IPS-18c (cell line): ENCODE results near the gene ARSA.
"Not testable (repeated sequence)": the region's sequence is repeated elsewhere in the genome, so short reads cannot be mapped to it uniquely, and the experiment has no call there.

Experiments
- H3K4me3 ChIP-seq: 2 replicates; pipeline ENCODE4 v1.7.0; 2013; ENCODE audit warnings: low read depth, mild to moderate bottlenecking, low read length, moderate library complexity; ENCODE audit not compliant: insufficient read depth
- H3K9me3 ChIP-seq: one replicate; pipeline ENCODE4 v1.6.1; 2013; ENCODE audit warnings: mild to moderate bottlenecking, low read length, moderate library complexity; ENCODE audit not compliant: control insufficient read depth, insufficient read depth

Gene ARSA

GRCh38 chr22:50610581-50610980 is 17.4 kb downstream of the ARSA start:
- H3K4me3 ChIP-seq, result no peak overlapping the region
- no peaks in the 10 kb centered on the region for H3K9me3 ChIP-seq

- H3K4me3 ChIP-seq, result no peak overlapping the region
- H3K9me3 ChIP-seq, result no peaks in the 10 kb centered on the region
Observed at GRCh38 chr22:50610041-50610451, 17.9 kb downstream of the ARSA start.

DNA sequence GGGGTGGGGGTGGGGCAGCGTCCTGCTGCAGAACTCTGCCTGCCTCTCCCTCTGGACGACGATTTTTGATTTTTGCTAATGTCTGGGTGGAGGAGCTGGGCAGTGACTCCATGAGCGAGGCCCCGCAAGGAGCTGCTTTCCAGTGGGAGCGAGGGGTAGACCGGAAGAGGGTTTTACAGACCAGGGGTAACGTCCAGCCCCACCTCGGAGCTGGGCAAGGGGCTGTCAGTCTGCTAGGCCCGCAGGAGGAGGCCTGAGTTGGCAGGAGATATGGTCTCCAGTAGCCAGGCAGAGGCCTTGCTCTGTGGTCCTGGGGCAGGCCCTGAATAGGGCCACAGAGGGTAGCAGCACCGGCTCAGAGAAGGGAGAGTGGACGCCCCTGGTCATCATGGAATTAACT is 18.4 kb downstream of the ARSA start:
- H3K9me3 ChIP-seq, result no peaks in the 10 kb centered on the region
- no peak overlapping the region for H3K4me3 ChIP-seq

DNA sequence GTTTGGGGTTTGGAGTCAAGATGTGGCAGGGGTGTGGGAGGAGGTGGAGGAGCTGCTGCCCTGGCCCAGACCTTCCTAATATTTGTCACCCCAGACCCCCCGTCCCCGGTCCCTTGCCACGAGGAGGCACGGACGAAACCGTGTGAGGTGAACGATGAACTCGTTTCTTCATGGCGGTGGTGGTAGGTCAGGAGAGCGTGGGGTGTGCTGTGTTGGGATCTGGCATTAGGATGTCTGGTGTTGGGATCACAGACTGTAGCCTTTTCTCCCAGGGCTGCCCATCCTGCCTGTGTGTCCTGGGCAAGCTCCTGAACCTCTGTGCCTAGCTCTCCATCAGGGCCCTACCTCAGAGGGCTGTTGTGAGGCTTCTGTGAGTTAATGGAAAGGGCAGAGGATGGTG is 19.0 kb downstream of the ARSA start:
- Histone ChIP-seq H3K9me3 (no peaks in the 10 kb centered on the region), H3K4me3 (no peak overlapping the region)

DNA sequence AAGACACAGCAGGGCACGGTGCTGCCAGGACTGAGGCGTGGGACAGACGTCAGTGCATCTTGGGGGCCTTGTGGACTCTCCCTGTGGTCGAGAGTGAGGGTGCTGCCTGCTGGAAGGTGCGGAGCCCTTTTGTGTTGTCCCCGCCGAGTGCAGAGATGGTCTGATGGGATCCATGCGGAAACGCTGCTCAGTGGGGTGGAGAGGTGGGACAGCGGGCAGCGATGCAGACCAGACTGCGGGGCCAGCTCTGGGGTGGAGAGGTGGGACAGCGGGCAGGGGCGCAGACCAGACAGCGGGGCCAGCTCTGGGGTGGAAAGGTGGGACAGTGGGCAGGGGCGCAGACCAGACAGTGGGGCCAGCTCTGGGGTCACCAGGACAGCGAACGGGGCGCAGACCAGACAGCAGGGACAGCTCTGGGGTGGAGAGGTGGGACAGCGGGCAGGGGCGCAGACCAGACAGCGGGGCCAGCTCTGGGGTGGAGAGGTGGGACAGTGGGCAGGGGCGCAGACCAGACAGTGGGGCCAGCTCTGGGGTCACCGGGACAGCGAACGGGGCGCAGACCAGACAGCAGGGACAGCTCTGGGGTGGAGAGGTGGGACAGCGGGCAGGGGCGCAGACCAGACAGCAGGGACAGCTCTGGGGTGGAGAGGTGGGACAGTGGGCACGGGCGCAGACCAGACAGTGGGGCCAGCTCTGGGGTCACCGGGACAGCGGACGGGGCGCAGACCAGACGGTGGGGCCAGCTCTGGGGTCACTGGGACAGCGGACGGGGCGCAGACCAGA is 19.7 kb downstream of the ARSA start:
- not testable (repeated sequence) for H3K4me3 ChIP-seq, H3K9me3 ChIP-seq

DNA sequence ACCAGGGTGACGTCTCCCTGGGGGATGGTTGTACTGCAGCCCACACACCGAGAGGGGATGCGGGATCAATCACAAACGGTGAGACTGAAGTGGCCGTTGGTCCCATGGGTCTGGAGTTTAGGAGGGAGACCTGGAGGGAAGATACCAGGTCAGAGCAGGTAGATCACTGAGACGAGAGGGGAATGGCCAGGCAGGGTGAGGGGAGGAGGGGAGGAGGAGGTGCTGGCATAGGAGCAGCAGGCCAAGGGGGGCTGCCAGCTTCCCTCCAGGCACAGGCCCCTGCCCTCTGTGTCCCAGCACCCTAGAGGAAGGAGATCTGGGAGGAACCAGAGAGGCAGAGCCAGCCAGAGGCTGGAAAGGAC is 20.3 kb downstream of the ARSA start:
- Histone ChIP-seq H3K4me3 (no peak overlapping the region), H3K9me3 (no peaks in the 10 kb centered on the region)

DNA sequence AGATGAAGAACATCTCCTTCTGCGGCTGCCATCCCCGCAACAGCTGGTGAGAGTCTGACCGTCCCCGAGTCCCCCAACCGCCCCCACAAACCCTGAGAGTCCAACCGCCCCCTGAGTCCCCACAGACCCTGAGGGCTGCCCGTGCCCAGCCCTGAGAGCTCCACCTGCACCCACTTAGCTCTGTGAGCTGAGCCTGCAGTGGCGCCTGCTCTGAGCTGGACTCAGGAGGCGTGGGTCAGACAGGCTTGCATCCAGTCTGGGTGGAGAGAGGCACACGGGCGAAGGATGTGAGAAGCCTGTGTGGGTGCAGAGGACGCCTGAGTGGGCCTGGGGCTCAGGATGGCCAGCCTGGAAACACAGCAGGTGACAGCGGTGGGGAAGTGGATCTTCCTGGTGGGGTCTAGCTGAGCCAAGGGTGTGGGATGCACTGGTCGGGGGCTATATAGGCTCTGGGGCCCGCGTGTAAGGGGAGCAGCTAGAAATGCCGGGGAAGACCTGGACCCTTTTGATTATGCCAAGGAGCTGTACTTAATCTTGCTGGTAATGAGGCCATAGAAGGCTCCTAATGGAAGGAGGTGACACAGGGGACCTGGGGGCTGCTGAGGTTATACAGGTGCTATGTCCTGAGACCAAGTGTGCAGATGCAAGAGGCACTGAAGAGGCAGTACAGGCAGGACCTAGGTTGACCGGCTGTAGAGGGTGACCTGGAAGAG is 20.9 kb downstream of the ARSA start:
- H3K4me3 ChIP-seq, result no peak overlapping the region
- H3K9me3 ChIP-seq, result no peaks in the 10 kb centered on the region

- Histone ChIP-seq H3K9me3 (no peaks in the 10 kb centered on the region), H3K4me3 (no peak overlapping the region)
Observed at GRCh38 chr22:50606165-50606945, 21.6 kb downstream of the ARSA start.

DNA sequence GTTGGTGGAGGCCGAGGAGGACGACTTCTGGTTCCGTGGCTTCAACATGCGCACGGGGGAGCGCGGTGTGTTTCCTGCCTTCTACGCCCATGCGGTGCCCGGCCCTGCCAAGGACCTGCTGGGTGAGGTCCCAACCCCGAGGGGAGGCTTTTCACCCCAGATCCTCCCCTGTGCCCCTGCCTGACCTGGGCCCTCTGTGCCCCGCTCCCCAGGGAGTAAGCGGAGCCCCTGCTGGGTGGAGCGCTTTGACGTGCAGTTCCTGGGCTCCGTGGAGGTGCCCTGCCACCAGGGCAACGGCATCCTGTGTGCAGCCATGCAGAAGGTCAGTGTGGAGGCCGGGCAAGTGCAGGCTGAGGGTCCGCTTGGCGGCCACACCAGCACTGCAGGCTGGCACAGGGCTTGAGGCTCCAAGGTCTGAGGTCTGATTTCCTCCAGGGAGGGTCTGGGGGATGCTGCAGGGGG is 22.3 kb downstream of the ARSA start:
- Histone ChIP-seq H3K4me3 (no peak overlapping the region), H3K9me3 (no peaks in the 10 kb centered on the region)

DNA sequence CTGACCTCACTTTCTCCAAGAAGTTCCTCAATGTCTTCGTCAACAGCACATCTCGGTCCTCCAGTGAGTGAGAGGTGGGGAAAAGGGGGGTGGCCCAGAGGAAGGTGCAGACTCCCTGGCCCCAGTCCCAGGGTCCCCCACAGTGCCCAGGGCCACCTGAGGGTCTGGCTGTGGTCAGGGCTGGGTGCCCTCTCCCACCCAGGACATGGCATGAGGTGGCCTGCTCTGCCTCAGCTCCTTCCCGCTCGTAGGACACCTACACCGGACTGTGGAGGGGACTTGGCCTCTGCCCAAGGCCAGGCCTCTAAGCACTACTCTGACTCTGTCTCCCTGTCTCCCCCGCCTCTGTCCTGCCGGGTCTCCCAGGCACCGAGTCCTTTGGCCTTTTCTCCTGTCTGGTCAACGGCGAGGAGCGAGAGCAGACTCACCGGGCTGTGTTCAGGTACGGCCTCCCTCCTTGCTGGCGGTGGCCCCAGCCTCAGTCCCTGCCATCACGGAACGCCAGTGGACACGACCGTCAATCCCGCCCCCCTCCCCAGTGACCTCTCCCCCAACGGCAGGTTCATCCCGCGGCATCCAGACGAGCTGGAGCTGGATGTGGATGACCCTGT is 22.8 kb downstream of the ARSA start:
- H3K4me3 ChIP-seq, result no peak overlapping the region

DNA sequence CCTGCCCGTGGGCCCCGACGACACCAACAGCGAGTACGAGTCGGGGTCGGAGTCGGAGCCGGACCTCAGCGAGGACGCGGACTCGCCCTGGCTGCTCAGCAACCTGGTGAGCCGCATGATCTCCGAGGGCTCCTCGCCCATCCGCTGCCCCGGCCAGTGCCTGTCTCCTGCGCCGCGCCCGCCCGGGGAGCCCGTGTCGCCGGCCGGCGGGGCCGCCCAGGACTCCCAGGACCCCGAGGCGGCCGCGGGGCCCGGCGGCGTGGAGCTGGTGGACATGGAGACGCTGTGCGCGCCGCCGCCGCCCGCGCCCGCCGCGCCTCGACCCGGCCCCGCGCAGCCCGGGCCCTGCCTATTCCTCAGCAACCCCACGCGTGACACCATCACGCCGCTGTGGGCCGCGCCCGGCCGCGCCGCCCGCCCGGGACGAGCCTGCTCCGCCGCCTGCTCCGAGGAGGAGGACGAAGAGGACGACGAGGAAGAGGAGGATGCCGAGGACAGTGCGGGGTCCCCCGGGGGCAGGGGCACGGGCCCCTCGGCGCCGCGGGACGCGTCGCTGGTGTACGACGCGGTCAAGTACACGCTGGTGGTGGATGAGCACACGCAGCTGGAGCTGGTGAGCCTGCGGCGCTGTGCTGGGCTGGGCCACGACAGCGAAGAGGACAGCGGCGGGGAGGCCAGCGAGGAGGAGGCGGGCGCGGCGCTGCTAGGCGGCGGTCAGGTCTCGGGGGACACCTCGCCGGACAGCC is 23.5 kb downstream of the ARSA start:
- Histone ChIP-seq H3K9me3 (no peaks in the 10 kb centered on the region), H3K4me3 (no peak overlapping the region)

More for the DNA sequence above, 22.8 kb downstream of the ARSA start:
- no peaks in the 10 kb centered on the region for H3K9me3 ChIP-seq

GRCh38 chr22:50603511-50604255 is 24.3 kb downstream of the ARSA start:
- H3K9me3 ChIP-seq, result no peaks in the 10 kb centered on the region
- no peak overlapping the region for H3K4me3 ChIP-seq

DNA sequence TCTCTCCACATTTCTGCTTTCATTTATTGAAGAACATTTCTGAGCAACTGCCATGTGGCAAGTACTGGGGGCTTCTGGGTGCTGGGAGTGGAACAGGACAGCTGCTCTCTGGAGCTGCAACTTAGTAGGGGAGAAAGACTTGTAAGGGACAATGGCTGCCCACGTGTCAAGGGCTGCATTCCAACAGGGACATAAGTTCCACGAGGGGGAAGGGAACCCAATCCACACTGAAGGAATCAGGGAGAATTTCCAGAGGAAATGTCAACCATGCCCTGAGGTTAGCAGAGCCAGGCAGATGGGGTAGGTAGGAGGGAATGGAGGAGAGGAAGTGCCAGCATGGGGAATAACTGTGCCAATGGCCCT is 25.6 kb downstream of the ARSA start:
- no peaks in the 10 kb centered on the region for H3K9me3 ChIP-seq
- H3K4me3 ChIP-seq, result no peak overlapping the region

DNA sequence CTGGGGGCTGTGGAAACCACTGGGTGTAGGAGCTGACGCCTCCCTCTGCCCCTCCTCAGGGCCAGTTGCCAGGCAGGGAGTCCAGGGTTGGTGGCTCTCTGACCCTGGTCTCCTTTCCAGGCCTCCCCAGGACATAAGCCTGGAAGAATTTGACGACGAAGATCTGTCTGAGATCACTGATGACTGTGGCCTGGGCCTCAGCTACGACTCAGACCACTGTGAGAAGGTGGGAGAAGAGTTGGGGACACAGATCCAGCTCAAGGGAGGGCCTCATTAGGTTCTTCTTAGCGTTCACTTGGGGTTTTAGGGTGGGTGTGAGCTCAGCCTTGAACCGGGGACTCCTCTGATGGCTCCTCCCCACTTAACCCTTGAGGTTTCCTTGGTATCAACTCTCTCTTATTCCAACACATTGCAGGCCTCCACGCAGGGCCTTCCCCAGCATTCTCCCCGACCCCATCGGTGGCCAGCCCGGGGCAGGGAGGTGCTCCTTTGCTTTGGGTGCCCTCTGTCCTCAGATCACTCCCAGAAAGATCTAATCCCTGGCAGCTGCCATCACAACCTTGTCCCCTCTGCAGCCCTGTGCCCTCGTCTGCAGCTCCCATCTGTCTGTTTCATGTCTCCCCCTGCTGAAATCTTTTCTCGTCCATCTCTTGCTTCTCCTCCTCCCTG is 26.1 kb downstream of the ARSA start:
- Histone ChIP-seq H3K9me3 (no peaks in the 10 kb centered on the region), H3K4me3 (no peak overlapping the region)

DNA sequence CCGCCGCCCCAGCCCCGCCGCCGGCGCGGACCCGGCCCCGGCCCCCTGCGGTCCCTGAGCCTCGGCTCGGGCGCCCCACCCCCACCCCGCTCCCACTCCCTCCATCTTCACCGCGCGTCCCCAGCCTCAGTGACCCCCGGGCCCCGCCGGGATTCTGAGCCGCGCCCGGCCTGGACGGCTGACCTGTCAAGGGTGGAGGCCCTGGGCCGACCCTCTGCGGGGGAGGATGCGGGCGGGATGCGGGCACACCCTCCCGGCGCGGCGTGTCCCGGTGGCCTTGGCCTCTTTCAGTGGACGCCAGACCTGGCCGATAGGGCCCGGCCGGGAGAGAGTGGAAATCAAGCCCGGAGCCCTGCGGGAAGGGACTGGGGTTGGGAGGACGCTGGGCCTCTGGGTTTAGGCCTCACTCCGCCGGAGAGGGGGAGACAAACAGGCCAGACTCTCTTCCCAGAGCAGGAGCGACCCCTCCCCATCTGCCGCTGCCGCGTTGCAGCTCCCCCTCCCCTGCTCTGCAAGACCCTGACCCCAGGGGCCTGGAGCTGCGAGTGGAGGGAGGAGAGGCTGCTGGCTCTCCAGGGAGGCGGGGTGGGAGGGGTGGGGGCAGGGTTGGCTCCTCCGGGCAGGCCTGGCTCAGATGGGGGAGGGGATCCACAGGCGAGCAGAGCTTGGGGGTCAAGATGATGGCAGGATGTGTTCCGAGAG is 26.8 kb downstream of the ARSA start:
- Histone ChIP-seq H3K4me3 (peak overlapping the region; percentile 38; the same call in 1 of the 2 replicates), H3K9me3 (no peaks in the 10 kb centered on the region)
